Measurements from ENCODE around the gene RASAL2.

The RASAL2 gene

GRCh38 chr1:178364782-178365181 is 270.9 kb downstream of the RASAL2 start:
- Histone ChIP-seq H3K36me3 (ENCODE audit: control insufficient read depth, insufficient read depth, low read length) (no peaks in the 10 kb centered on the region), H3K27me3 (replicated peaks; ENCODE audit: control insufficient read depth, insufficient read depth, low read length) (no peaks in the 10 kb centered on the region; the same call in 1 of the 2 replicates), H3K4me3 (replicated peaks; ENCODE audit: low read depth, low read length) (no peak overlapping the region)
- no peak for TF ChIP-seq CTCF (IDR thresholded peaks at IDR 0.05; ENCODE audit: insufficient read depth, low read length, poor library complexity, severe bottlenecking)
- DNase-seq (ENCODE audit: extremely low read depth, insufficient read length) = no peak

DNA sequence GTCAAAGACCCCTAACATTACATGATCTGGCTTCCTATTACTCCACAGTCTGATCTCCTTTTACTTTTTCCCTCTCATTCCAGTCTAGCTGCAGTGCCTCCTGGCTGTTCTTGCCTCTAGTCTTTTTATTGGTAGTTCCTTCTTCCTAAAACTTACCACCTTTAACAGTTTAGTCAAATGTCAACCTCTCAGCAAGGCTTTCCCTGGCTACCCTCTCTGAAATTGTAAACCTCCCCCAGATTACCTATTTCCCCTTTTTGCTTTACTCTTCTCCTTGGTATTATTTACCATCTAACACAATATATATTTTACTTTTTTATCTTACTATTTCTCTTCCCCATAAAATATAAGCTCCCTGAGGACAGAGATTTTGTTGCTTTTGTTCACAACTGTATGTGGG is 273.2 kb downstream of the RASAL2 start:
- no peaks in the 10 kb centered on the region for H3K27me3 ChIP-seq (replicated peaks; ENCODE audit: control insufficient read depth, insufficient read depth, low read length)
- no peak for DNase-seq (ENCODE audit: extremely low read depth, insufficient read length)
- no peak overlapping the region for H3K4me3 ChIP-seq (replicated peaks; ENCODE audit: low read depth, low read length)
- TF ChIP-seq CTCF (IDR thresholded peaks at IDR 0.05; ENCODE audit: insufficient read depth, low read length, poor library complexity, severe bottlenecking) = no peak
- no peaks in the 10 kb centered on the region for H3K36me3 ChIP-seq (ENCODE audit: control insufficient read depth, insufficient read depth, low read length)

DNA sequence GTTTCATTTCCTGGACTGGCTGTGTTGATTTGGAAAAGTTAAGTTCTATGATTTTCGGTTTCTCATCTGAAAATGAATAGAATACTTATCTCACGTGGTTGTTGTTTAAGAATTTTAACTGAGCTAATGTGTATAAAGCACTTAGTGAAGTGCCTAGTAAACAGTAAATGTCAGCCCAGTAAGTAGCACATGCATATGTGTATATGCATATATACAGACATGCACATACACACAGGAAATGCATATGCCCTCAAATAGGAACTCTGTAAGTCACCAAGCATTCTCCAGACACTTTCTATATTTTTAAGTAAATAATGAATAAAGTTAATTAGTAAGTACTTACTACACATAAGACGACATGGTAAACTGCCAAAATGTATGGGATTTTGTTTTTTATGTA is 274.3 kb downstream of the RASAL2 start:
- TF ChIP-seq CTCF (IDR thresholded peaks at IDR 0.05; ENCODE audit: insufficient read depth, low read length, poor library complexity, severe bottlenecking) = no peak
- DNase-seq (ENCODE audit: extremely low read depth, insufficient read length) = no peak
- Histone ChIP-seq H3K36me3 (ENCODE audit: control insufficient read depth, insufficient read depth, low read length) (no peaks in the 10 kb centered on the region), H3K4me3 (replicated peaks; ENCODE audit: low read depth, low read length) (no peak overlapping the region), H3K27me3 (replicated peaks; ENCODE audit: control insufficient read depth, insufficient read depth, low read length) (no peaks in the 10 kb centered on the region)

DNA sequence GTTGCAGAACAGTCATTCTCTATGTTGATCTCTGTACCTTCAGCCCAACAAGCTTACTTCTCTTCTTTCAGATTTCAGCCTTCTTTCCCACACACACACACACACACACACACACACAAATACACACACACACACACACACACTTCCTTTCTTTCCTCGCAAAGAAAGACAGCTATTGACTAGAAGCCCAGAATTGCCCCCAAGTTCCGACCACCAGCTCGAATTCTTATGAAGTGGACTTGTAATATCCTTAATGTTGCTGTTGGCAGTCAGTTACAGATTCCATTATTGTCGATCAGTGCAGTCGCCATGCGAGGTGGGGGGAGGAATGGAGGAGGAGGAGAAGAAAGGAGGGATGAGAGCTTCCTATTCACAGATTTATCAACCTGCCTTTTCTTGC is 277.3 kb downstream of the RASAL2 start:
- TF ChIP-seq CTCF (IDR thresholded peaks at IDR 0.05; ENCODE audit: insufficient read depth, low read length, poor library complexity, severe bottlenecking) = no peak
- Histone ChIP-seq H3K4me3 (replicated peaks; ENCODE audit: low read depth, low read length) (no peak overlapping the region), H3K27me3 (replicated peaks; ENCODE audit: control insufficient read depth, insufficient read depth, low read length) (no peaks in the 10 kb centered on the region; the same call in 1 of the 2 replicates), H3K36me3 (ENCODE audit: control insufficient read depth, insufficient read depth, low read length) (no peaks in the 10 kb centered on the region)
- no peak for DNase-seq (ENCODE audit: extremely low read depth, insufficient read length)

- no peak for TF ChIP-seq CTCF (IDR thresholded peaks at IDR 0.05; ENCODE audit: insufficient read depth, low read length, poor library complexity, severe bottlenecking)
- H3K36me3 ChIP-seq (ENCODE audit: control insufficient read depth, insufficient read depth, low read length) = no peaks in the 10 kb centered on the region
- H3K27me3 ChIP-seq (replicated peaks; ENCODE audit: control insufficient read depth, insufficient read depth, low read length) = no peaks in the 10 kb centered on the region; the same call in 1 of the 2 replicates
- H3K4me3 ChIP-seq (replicated peaks; ENCODE audit: low read depth, low read length) = no peak overlapping the region
- no peak for DNase-seq (ENCODE audit: extremely low read depth, insufficient read length)
Measured at GRCh38 chr1:178371933-178372388, 278.1 kb downstream of the RASAL2 start.

DNA sequence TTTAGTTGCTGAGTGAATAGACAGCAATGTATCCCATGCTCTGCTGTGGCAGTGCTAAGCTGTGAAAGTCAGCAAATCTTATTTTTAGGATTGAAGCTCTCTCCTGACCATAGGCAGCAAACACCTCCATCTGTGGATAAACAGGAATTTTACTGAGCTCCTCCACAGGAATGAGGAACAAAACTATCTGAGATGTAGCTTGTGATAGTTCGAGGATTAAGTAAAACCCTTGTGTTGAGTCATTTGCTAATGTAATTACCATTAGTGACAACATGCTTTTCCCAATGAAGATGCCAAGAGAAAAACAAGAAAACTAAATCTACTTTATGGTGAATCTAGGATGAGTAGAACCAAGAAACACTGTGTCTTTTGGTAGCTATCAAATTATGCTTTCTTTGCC is 280.1 kb downstream of the RASAL2 start:
- DNase-seq (ENCODE audit: extremely low read depth, insufficient read length) = no peak
- Histone ChIP-seq H3K36me3 (ENCODE audit: control insufficient read depth, insufficient read depth, low read length) (no peaks in the 10 kb centered on the region), H3K4me3 (replicated peaks; ENCODE audit: low read depth, low read length) (no peak overlapping the region), H3K27me3 (replicated peaks; ENCODE audit: control insufficient read depth, insufficient read depth, low read length) (no peaks in the 10 kb centered on the region; the same call in 1 of the 2 replicates)
- TF ChIP-seq CTCF (IDR thresholded peaks at IDR 0.05; ENCODE audit: insufficient read depth, low read length, poor library complexity, severe bottlenecking) = no peak
